ENCODE results near the gene F10. TPM values are rescaled to one million over a fixed set of nuclear protein-coding genes. Genes with fewer than 3 reads are reported as not detected.

The F10 gene
- total and polyA plus RNA-seq, 2 of the 13 experiments (the other 11 are each of a cell fraction or from before 2014, with no cell fraction given) = 58.4 to 237 TPM

- TF ChIP-seq ZNF407 (CRISPR knock-in tag; IDR thresholded peaks at IDR 0.05; ENCODE audit: not compliant biosample characterization) = no peak
- TF ChIP-seq CREB1 (IDR thresholded peaks at IDR 0.05) = no peak
- TF ChIP-seq CREB1 (CRISPR knock-in tag; IDR thresholded peaks at IDR 0.05) = no peak
- TF ChIP-seq CBFB (CRISPR knock-in tag; IDR thresholded peaks at IDR 0.05) = peak; percentile 18; the same call in 1 of the 2 replicates
- peak; percentile 91 for TF ChIP-seq AKAP8 (CRISPR knock-in tag; IDR thresholded peaks at IDR 0.05)
- TF ChIP-seq ZNF550 (CRISPR knock-in tag; IDR thresholded peaks at IDR 0.05; ENCODE audit: borderline replicate concordance) = peak; percentile 83; the same call in 1 of the 2 replicates
- no peak; the same call in 1 of the 2 replicates for TF ChIP-seq FOXP4 (CRISPR knock-in tag; IDR thresholded peaks at IDR 0.05)
- no peak for TF ChIP-seq RAD51 (IDR thresholded peaks at IDR 0.05; ENCODE audit: borderline replicate concordance)
- no peak for TF ChIP-seq MYNN (CRISPR knock-in tag; IDR thresholded peaks at IDR 0.05; ENCODE audit: low read depth)
- TF ChIP-seq MAZ (IDR thresholded peaks at IDR 0.05; ENCODE audit: borderline replicate concordance, low read depth, low read length) = no peak
- TF ChIP-seq MAZ (CRISPR knock-in tag; IDR thresholded peaks at IDR 0.05; ENCODE audit: low read depth) = no peak
- TF ChIP-seq HNF1B (CRISPR knock-in tag; IDR thresholded peaks at IDR 0.05) = peak; percentile 31; the same call in 1 of the 2 replicates
- TF ChIP-seq SATB2 (CRISPR knock-in tag; IDR thresholded peaks at IDR 0.05) = no peak
- no peak for TF ChIP-seq NR2F6 (IDR thresholded peaks at IDR 0.05)
- TF ChIP-seq NR2F6 (CRISPR knock-in tag; IDR thresholded peaks at IDR 0.05) = no peak
- TF ChIP-seq ZNF704 (CRISPR knock-in tag; IDR thresholded peaks at IDR 0.05; ENCODE audit: borderline replicate concordance) = no peak
These were observed 30.6 kb downstream of the F10 start (continued) for GRCh38 chr13:113152984-113153809.
